GM23338 (cell line): ENCODE data around the gene ATAD1. TPM values are rescaled to one million over a fixed set of nuclear protein-coding genes. Genes with fewer than 3 reads are reported as not detected.
A peak's percentile ranks its signal among the peaks of the same experiment; 100 is the strongest.

ENCODE experiments used
- ATAC-seq: fragments of 200-7000 bp; cut with Tn5 transposase; 3 replicates; pipeline ENCODE4 v1.9.1; 2020
- DNase-seq: peaks from one replicate; pipeline ENCODE4 v3.0.0-alpha.2; 2015; ENCODE audit warnings: low spot score
- H2AFZ ChIP-seq: fragments of 200-600 bp; sonication (generic); 2 replicates; pipeline ENCODE4 v1.8.0; 2016; ENCODE audit warnings: antibody characterized with exemption, mild to moderate bottlenecking, moderate library complexity
- H3F3A ChIP-seq: fragments of 200-600 bp; sonication (generic); replicated peaks from 2 replicates; pipeline ENCODE4 v1.8.0; 2017; ENCODE audit warnings: antibody characterized with exemption, mixed run types, low read depth
- H3K27ac ChIP-seq: fragments of 200-600 bp; sonication (generic); 2 replicates; pipeline ENCODE4 v1.6.1; 2016; ENCODE audit warnings: low read depth
- H3K27me3 ChIP-seq: fragments of 200-600 bp; sonication (generic); 2 replicates; pipeline ENCODE4 v1.8.0; 2016; ENCODE audit warnings: mild to moderate bottlenecking, mixed run types, moderate library complexity; ENCODE audit not compliant: insufficient read depth
- H3K36me3 ChIP-seq: fragments of 200-600 bp; sonication (generic); 2 replicates; pipeline ENCODE4 v1.8.0; 2016; ENCODE audit warnings: mild to moderate bottlenecking; ENCODE audit not compliant: insufficient read depth
- H3K4me1 ChIP-seq: fragments of 200-600 bp; sonication (generic); 2 replicates; pipeline ENCODE4 v1.8.0; 2016; ENCODE audit warnings: mild to moderate bottlenecking, moderate library complexity; ENCODE audit not compliant: insufficient read depth
- H3K4me2 ChIP-seq: fragments of 200-600 bp; sonication (generic); 2 replicates; pipeline ENCODE4 v1.7.1; 2017; ENCODE audit warnings: mixed run types
- H3K4me3 ChIP-seq: fragments of 200-600 bp; sonication (generic); 2 replicates; pipeline ENCODE4 v1.6.1; 2016; ENCODE audit warnings: mixed run types
- H3K79me2 ChIP-seq: fragments of 200-600 bp; sonication (generic); replicated peaks from 2 replicates; pipeline ENCODE4 v1.8.0; 2017; ENCODE audit warnings: mild to moderate bottlenecking; ENCODE audit not compliant: insufficient read depth
- H3K9me2 ChIP-seq: fragments of 200-600 bp; sonication (generic); 2 replicates; pipeline ENCODE4 v1.8.0; 2017; ENCODE audit not compliant: insufficient read depth
- H4K20me1 ChIP-seq: fragments of 200-600 bp; sonication (generic); replicated peaks from 2 replicates; pipeline ENCODE4 v1.8.0; 2017; ENCODE audit warnings: mild to moderate bottlenecking; ENCODE audit not compliant: insufficient read depth
- H3K27ac Mint-ChIP-seq: 2 replicates; pipeline ENCODE4 v1.8.0; 2020; ENCODE audit warnings: inconsistent platforms, mild to moderate bottlenecking, moderate library complexity, mixed read lengths
- H3K27me3 Mint-ChIP-seq: 3 replicates; pipeline ENCODE4 v1.8.0; 2022; ENCODE audit warnings: low read depth, mild to moderate bottlenecking, moderate library complexity, mixed read lengths, inconsistent platforms; ENCODE audit not compliant: insufficient read depth, poor library complexity
- H3K36me3 Mint-ChIP-seq: 3 replicates; pipeline ENCODE4 v1.8.0; 2021; ENCODE audit warnings: low read depth, mild to moderate bottlenecking, inconsistent platforms, moderate library complexity, mixed read lengths
- H3K4me1 Mint-ChIP-seq: 3 replicates; pipeline ENCODE4 v1.8.0; 2020; ENCODE audit warnings: mild to moderate bottlenecking, inconsistent platforms, mixed read lengths
- H3K4me3 Mint-ChIP-seq: 3 replicates; pipeline ENCODE4 v1.8.0; 2021; ENCODE audit warnings: moderate library complexity, mild to moderate bottlenecking, inconsistent platforms, mixed read lengths
- H3K9me3 Mint-ChIP-seq: 3 replicates; pipeline ENCODE4 v1.8.0; 2020; ENCODE audit warnings: moderate library complexity, mild to moderate bottlenecking, inconsistent platforms, mixed read lengths
- CREB1 ChIP-seq: fragments of 250-450 bp; sonication (Bioruptor Pico); IDR thresholded peaks from 2 replicates; pipeline ENCODE4 v1.5.0; 2020; ENCODE audit warnings: low read depth, mild to moderate bottlenecking, moderate library complexity
- CTCF ChIP-seq, 2 experiments: fragments of 200-600 bp in 1 of 2; sonication (generic) in 1 of 2; conservative IDR thresholded peaks; 2 replicates each; pipeline versions ENCODE4 v1.5.1 to v1.6.1; 2016 to 2017; ENCODE audit warnings: antibody characterized with exemption in 2 of 2, low read depth in 2 of 2, mild to moderate bottlenecking in 2 of 2, moderate library complexity in 1 of 2
- ETS1 ChIP-seq: IDR thresholded peaks from 2 replicates; pipeline ENCODE4 v1.6.1; 2016; ENCODE audit warnings: antibody characterized with exemption
- JUNB ChIP-seq: IDR thresholded peaks from one replicate; pipeline ENCODE4 v1.6.1; 2016; ENCODE audit warnings: antibody characterized with exemption; ENCODE audit not compliant: unreplicated experiment
- NANOG ChIP-seq: IDR thresholded peaks from 2 replicates; pipeline ENCODE4 v1.6.1; 2016; ENCODE audit warnings: antibody characterized with exemption, borderline replicate concordance
- POLR2AphosphoS5 ChIP-seq: IDR thresholded peaks from 2 replicates; pipeline ENCODE4 v1.6.1; 2016; ENCODE audit warnings: antibody characterized with exemption, low read depth
- REST ChIP-seq: IDR thresholded peaks from one replicate; pipeline ENCODE4 v1.6.1; 2018; ENCODE audit warnings: antibody characterized with exemption; ENCODE audit not compliant: unreplicated experiment
- STAT1 ChIP-seq: IDR thresholded peaks from one replicate; pipeline ENCODE4 v1.6.1; 2016; ENCODE audit warnings: antibody characterized with exemption; ENCODE audit not compliant: unreplicated experiment
- ZNF331 ChIP-seq: fragments of 250-450 bp; sonication (Bioruptor Pico); IDR thresholded peaks from 2 replicates; pipeline ENCODE4 v1.5.0; 2020; ENCODE audit warnings: low read depth, mild to moderate bottlenecking, moderate library complexity
- ZNF462 ChIP-seq: fragments of 250-450 bp; sonication (Bioruptor Pico); IDR thresholded peaks from 2 replicates; pipeline ENCODE4 v1.5.0; 2020; ENCODE audit warnings: mild to moderate bottlenecking, moderate library complexity
- long read RNA-seq: library from polyadenylated mRNA; unstranded; transcript quantifications from one replicate; pipeline ENCODE4 v2.0.0, GENCODE V29; 2020; ENCODE audit not compliant: unreplicated experiment
- polyA plus RNA-seq: library from polyadenylated mRNA; unstranded; fragments of >200 nt; fragmentation: Nextera tagmentation; extraction: Ambion mirVana; gene quantifications from 2 replicates; pipeline ENCODE4 v1.2.1, GENCODE V29; 2016
- total RNA-seq: library from RNA; depleted of rRNA; stranded (reverse); fragments of >200 nt; shearing (Covaris generic); gene quantifications from 2 replicates; pipeline ENCODE4 v1.2.3, GENCODE V29; 2014; rRNA removed

The ATAD1 gene
- 43.3 and 49.6 TPM in 2 replicates for total RNA-seq
- 26.3 and 30.3 TPM in 2 replicates for polyA plus RNA-seq
- long read RNA-seq, full-length matches to known transcripts, result 6 of 27 reads
- long read RNA-seq, partial matches to known transcripts, result 3 of 27 reads
- long read RNA-seq, other reads (novel, unspliced or antisense), result 18 of 27 reads

GRCh38 chr10:87817609-87818504, at the start of gene ATAD1:
Gene ATAD1, minus strand, starts transcription at chr10:87818226. Its CDS starts 3,627 bp downstream, at chr10:87814599.
- H3K27me3 ChIP-seq, result no peaks in the 10 kb centered on the region
- H3K27ac Mint-ChIP-seq, result peak within 1 kb of the TSS; percentile 99
- no peak for TF ChIP-seq STAT1
- peak; percentile 70 for TF ChIP-seq ETS1
- no peak for TF ChIP-seq JUNB
- no peak for TF ChIP-seq ZNF462 (CRISPR knock-in tag)
- no peak for TF ChIP-seq ZNF331
- peak; percentile 92 for TF ChIP-seq POLR2AphosphoS5
- peak; percentile 36; the same call in 1 of the 2 replicates for TF ChIP-seq CREB1 (CRISPR knock-in tag)
- TF ChIP-seq NANOG, result no peak
- TF ChIP-seq REST, result no peak
- peak; percentile 8 to 17; a peak in 1 of 4 replicates for TF ChIP-seq CTCF (conservative IDR thresholded peaks at IDR 0.05; ENCODE audit: low read depth in 2 of 2)
- peaks cover 11% of the 10 kb centered on the region; the same call in 1 of the 2 replicates for H3K4me1 ChIP-seq
- peaks cover 6% of the 10 kb centered on the region; the same call in 1 of the 2 replicates for H3K36me3 ChIP-seq
- no peaks in the 10 kb centered on the region for H3K9me2 ChIP-seq
- no peaks in the 10 kb centered on the region for H3K9me3 Mint-ChIP-seq
- H3K27me3 Mint-ChIP-seq, result peaks cover 4% of the 10 kb centered on the region
- peak within 1 kb of the TSS; percentile 99 for H3K4me3 Mint-ChIP-seq
- H2AFZ ChIP-seq, result peak within 1 kb of the TSS; percentile 97
- peak; percentile 93 for ATAC-seq
- peak; percentile 90 for DNase-seq
- peaks cover 48% of the 10 kb centered on the region for H3K79me2 ChIP-seq
- H3K27ac ChIP-seq, result peak within 1 kb of the TSS; percentile 93
- peaks cover 15% of the 10 kb centered on the region for H4K20me1 ChIP-seq
- H3K36me3 Mint-ChIP-seq, result peaks cover 3% of the 10 kb centered on the region; the same call in 2 of the 3 replicates
- 0 out of 2 replicates have a peak, but pooled peaks cover 3% of the 10 kb centered on the region for H3F3A ChIP-seq
- H3K4me3 ChIP-seq, result peak within 1 kb of the TSS; percentile 86
- H3K4me1 Mint-ChIP-seq, result peaks cover 20% of the 10 kb centered on the region
- H3K4me2 ChIP-seq, result peak within 1 kb of the TSS; percentile 89
